ENCODE measurements around the gene TUT4.

DNA sequence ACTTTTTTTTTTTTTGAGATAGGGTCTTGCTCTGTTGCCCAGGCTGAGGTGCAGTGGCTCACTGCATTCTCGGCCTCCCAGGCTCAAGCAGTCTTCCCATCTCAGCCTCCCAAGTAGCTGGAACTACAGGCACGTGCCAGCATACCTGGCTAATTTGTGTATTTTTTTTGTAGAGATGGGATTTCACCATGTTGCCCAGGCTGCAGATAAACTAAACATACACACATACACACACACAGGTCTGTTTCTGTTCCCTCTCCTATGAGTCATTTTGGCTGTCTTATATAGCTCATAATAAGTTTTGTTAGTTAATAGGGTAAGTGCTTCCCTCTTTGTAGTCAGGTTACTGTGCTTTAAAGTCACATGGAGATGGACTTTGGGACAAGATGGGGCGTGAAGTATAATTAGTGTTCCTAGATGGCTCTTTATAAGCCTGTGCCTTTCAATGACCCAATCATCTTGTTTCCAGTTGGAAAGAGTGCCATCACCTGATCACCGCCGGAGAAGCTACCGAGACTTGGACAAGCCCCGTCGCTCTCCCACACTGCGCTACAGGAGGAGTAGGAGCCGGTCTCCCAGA lies 139.4 kb downstream of the TUT4 start:
- TF ChIP-seq EZH2phosphoT487 (IDR thresholded peaks at IDR 0.05), result no peak
- TF ChIP-seq, protein P1, sequence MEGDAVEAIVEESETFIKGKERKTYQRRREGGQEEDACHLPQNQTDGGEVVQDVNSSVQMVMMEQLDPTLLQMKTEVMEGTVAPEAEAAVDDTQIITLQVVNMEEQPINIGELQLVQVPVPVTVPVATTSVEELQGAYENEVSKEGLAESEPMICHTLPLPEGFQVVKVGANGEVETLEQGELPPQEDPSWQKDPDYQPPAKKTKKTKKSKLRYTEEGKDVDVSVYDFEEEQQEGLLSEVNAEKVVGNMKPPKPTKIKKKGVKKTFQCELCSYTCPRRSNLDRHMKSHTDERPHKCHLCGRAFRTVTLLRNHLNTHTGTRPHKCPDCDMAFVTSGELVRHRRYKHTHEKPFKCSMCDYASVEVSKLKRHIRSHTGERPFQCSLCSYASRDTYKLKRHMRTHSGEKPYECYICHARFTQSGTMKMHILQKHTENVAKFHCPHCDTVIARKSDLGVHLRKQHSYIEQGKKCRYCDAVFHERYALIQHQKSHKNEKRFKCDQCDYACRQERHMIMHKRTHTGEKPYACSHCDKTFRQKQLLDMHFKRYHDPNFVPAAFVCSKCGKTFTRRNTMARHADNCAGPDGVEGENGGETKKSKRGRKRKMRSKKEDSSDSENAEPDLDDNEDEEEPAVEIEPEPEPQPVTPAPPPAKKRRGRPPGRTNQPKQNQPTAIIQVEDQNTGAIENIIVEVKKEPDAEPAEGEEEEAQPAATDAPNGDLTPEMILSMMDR (IDR thresholded peaks at IDR 0.05), result no peak
- no peak for TF ChIP-seq EZH2 (IDR thresholded peaks at IDR 0.05)
